Sigmoid colon (tissue), 7 donors: ENCODE data around the gene LRFN2. TPM values are rescaled to one million over a fixed set of nuclear protein-coding genes. Genes with fewer than 3 reads are reported as not detected.

ENCODE experiments used
- DNase-seq: peaks from one replicate; pipeline ENCODE4 v3.0.0-alpha.2; 2019
- H3K27ac ChIP-seq, 4 donors: fragments of 200-600 bp; sonication (generic); one replicate each; pipeline ENCODE4 v1.5.1; 2016 to 2019; ENCODE audit warnings: mild to moderate bottlenecking in 1 of 4
- H3K27me3 ChIP-seq, 3 donors: fragments of 200-600 bp; sonication (generic); one replicate each; pipeline ENCODE4 v1.5.1; 2019; ENCODE audit warnings: mild to moderate bottlenecking in 1 of 3
- H3K36me3 ChIP-seq, 4 donors: fragments of 200-600 bp; sonication (generic); one replicate each; pipeline ENCODE4 v1.5.1; 2016 to 2019
- H3K4me1 ChIP-seq, 4 donors: fragments of 200-600 bp; sonication (generic); one replicate each; pipeline ENCODE4 v1.5.1; 2017 to 2019
- H3K4me3 ChIP-seq, 4 donors: fragments of 200-600 bp; sonication (generic); one replicate each; pipeline ENCODE4 v1.5.1; 2017 to 2019; ENCODE audit warnings: mild to moderate bottlenecking in 2 of 4, moderate library complexity in 1 of 4
- H3K9me3 ChIP-seq, 4 donors: fragments of 200-600 bp in 3 of 4; sonication (generic) in 3 of 4; one replicate each; pipeline versions ENCODE4 v1.5.1 to v1.6.1; 2013 to 2019
- EP300 ChIP-seq, 4 donors: sonication (generic); formaldehyde crosslinking; IDR thresholded peaks; one replicate each; pipeline ENCODE4 v1.6.1; 2017; ENCODE audit warnings: antibody characterized with exemption in 4 of 4
- POLR2A ChIP-seq, 2 donors: fragments of 450-650 bp; IDR thresholded peaks; one replicate each; pipeline ENCODE4 v1.6.1; 2016; ENCODE audit warnings: antibody characterized with exemption in 2 of 2, mild to moderate bottlenecking in 2 of 2, moderate library complexity in 2 of 2
- POLR2AphosphoS5 ChIP-seq, 4 donors: sonication (generic); formaldehyde crosslinking; IDR thresholded peaks; one replicate each; pipeline ENCODE4 v1.6.1; 2017; ENCODE audit warnings: antibody characterized with exemption in 4 of 4
- WGBS, 2 donors: extraction: QIAGEN DNeasy Blood & Tissue Kit; methylation state at CpG; one replicate each; pipeline ENCODE4 v1.1.7; 2013; 5-methylcytosine and 5-hydroxymethylcytosine counted together
- intact Hi-C: fragments of 100-400 bp; cut with DNase I; formaldehyde crosslinking; loops from one replicate; pipeline ENCODE4 v1.15.1; 2023
- polyA plus RNA-seq, 3 donors: library from polyadenylated mRNA; stranded (reverse); fragments of 200-250 nt; gene quantifications; one replicate each; pipeline ENCODE4 v1.2.3, GENCODE V29; 2013
- total RNA-seq, 4 donors: library from RNA; depleted of rRNA; stranded (reverse); fragments of >200 nt; gene quantifications; one replicate each; pipeline ENCODE4 v1.1.0, GENCODE V29; 2016
- TF ChIP-seq, protein P1 (sequence below), 4 experiments: fragments of 450-650 bp in 3 of 4; fragments of 200-600 bp in 1 of 4; IDR thresholded peaks; one replicate each; pipeline ENCODE4 v1.5.1; 2016 to 2019; ENCODE audit warnings: antibody characterized with exemption in 4 of 4, mild to moderate bottlenecking in 3 of 4, moderate library complexity in 2 of 4
- donor health status: healthy with polysubstance abuse.
- donor health status: Bipolar disorder and iron deficiency.
- donor health status: healthy.

The LRFN2 gene
- total and polyA plus RNA-seq, 7 donors, result 0.10 to 0.60 (median 0.49) TPM; not detected in 4

DNA sequence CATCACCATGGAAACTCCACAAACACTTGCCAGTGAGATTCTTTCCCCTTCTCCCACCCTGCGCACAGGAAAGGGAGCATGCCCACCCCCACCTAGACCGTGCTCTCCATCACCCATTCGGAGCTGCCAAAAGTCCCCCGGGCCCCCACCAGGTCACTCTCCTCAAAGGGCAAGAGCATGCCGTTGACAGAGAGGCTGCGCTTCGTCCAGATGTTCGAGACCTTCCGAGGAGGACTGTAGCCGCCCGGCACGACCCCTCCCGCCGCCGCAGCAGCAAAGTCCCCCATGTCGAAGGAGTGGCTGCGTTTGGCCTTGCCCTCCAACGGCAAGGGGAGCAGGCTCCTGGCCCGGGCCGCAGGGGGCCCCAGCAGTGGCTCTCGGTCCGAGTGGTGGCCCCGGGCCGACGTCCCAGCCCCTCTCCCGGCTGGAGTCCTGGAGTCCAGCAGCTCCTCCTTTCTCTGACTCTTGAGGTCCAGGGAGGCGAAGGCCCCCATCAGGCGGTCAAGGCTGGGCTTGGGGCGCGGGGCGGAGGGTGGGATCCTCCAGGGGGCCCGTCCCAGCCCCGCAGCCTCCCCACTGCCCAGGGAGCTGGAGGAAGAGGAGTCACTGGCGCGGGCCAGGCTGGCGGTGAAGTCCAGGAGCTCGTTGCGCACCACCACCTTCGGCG, 195.2 kb downstream of the LRFN2 start:
- 90 to 92% methylated on average over 40 of the region's 40 CpGs for WGBS, 2 donors
- no peak overlapping the region for H3K27ac ChIP-seq
- TF ChIP-seq POLR2A (IDR thresholded peaks at IDR 0.05) (no peak), POLR2AphosphoS5 (IDR thresholded peaks at IDR 0.05) (no peak), EP300 (IDR thresholded peaks at IDR 0.05) (no peak)
- TF ChIP-seq, protein P1, sequence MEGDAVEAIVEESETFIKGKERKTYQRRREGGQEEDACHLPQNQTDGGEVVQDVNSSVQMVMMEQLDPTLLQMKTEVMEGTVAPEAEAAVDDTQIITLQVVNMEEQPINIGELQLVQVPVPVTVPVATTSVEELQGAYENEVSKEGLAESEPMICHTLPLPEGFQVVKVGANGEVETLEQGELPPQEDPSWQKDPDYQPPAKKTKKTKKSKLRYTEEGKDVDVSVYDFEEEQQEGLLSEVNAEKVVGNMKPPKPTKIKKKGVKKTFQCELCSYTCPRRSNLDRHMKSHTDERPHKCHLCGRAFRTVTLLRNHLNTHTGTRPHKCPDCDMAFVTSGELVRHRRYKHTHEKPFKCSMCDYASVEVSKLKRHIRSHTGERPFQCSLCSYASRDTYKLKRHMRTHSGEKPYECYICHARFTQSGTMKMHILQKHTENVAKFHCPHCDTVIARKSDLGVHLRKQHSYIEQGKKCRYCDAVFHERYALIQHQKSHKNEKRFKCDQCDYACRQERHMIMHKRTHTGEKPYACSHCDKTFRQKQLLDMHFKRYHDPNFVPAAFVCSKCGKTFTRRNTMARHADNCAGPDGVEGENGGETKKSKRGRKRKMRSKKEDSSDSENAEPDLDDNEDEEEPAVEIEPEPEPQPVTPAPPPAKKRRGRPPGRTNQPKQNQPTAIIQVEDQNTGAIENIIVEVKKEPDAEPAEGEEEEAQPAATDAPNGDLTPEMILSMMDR (IDR thresholded peaks at IDR 0.05), result no peak
- H3K9me3 ChIP-seq, result no peaks in the 10 kb centered on the region
- intact Hi-C loops, result no loop called here
- DNase-seq, result no peak
- H3K4me3 ChIP-seq, result no peak overlapping the region
- H3K4me1 ChIP-seq, result no peaks in the 10 kb centered on the region
- peaks cover 0 to 16% (median 0%) of the 10 kb centered on the region in 3 donors for H3K27me3 ChIP-seq
- H3K36me3 ChIP-seq, result no peaks in the 10 kb centered on the region

DNA sequence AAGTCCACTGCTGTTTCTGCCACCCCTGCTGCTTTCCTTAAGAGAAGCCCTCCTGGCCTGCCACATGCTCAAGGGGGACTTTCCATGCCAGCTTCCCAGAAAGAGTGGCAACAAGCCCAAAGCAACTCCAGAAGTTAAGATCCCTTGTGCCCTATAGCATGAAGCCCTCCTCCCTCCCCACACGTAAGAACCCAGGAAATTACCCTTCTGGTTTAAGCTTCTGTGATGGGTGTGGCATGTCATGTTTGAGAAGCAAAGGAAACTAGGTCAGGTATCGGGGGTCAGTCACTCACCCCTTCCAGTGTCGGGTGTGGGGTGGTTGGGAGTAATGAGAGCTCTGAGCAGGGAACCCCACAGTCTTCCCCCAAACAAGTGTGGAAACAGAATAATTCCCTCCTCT, 196.1 kb downstream of the LRFN2 start:
- Histone ChIP-seq H3K4me3 (no peak overlapping the region), H3K27ac (no peak overlapping the region)

GRCh38 chr6:40390144-40390800, 196.9 kb downstream of the LRFN2 start:
- Histone ChIP-seq H3K4me3 (no peak overlapping the region), H3K4me1 (no peaks in the 10 kb centered on the region), H3K9me3 (no peaks in the 10 kb centered on the region), H3K36me3 (no peaks in the 10 kb centered on the region), H3K27me3 (peaks cover 0 to 20% (median 0%) of the 10 kb centered on the region in 3 donors), H3K27ac (no peak overlapping the region)
- intact Hi-C loops, result no loop called here
- 78 to 86% methylated on average over 4 of the region's 4 CpGs for WGBS, 2 donors
- no peak for DNase-seq
- TF ChIP-seq EP300 (IDR thresholded peaks at IDR 0.05), result no peak
- no peak for TF ChIP-seq POLR2AphosphoS5 (IDR thresholded peaks at IDR 0.05)
- TF ChIP-seq, protein P1 (IDR thresholded peaks at IDR 0.05), result no peak
- TF ChIP-seq POLR2A (IDR thresholded peaks at IDR 0.05), result no peak

More for the DNA sequence above, 196.1 kb downstream of the LRFN2 start:
- Histone ChIP-seq H3K27me3 (peaks cover 0 to 16% (median 0%) of the 10 kb centered on the region in 3 donors), H3K9me3 (no peaks in the 10 kb centered on the region), H3K36me3 (no peaks in the 10 kb centered on the region), H3K4me1 (no peaks in the 10 kb centered on the region)
- no peak for DNase-seq
- 28 to 59% methylated on average over 3 of the region's 3 CpGs for WGBS, 2 donors
- intact Hi-C loops, result no loop called here
- TF ChIP-seq EP300 (IDR thresholded peaks at IDR 0.05), result no peak
- TF ChIP-seq, protein P1 (IDR thresholded peaks at IDR 0.05), result no peak
- TF ChIP-seq POLR2A (IDR thresholded peaks at IDR 0.05), result no peak
- TF ChIP-seq POLR2AphosphoS5 (IDR thresholded peaks at IDR 0.05), result no peak

DNA sequence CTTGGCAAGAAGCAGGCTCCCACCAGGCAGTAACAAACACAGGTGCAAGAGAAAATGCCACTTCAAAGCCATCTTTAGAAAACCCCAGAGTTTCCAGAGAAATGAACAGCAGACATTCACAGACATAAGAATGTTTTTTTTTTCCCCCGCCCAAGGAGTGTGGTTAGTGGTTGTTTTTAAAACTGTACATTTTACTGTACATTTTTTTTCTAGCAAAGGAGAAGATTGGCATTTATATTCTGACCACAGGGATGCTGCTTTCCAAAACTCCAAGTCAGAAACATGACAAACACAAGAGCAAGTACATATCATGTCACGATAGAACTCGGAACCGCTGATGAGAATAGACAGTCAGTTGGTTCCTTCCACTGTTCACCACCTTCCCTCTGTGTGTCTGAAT, 197.9 kb downstream of the LRFN2 start:
- Histone ChIP-seq H3K27ac (no peak overlapping the region), H3K9me3 (no peaks in the 10 kb centered on the region), H3K4me3 (no peak overlapping the region), H3K36me3 (no peaks in the 10 kb centered on the region), H3K4me1 (no peaks in the 10 kb centered on the region), H3K27me3 (peaks cover 0 to 20% (median 0%) of the 10 kb centered on the region in 3 donors)
- 81 to 95% methylated on average over 4 of the region's 4 CpGs for WGBS, 2 donors
- intact Hi-C loops, result no loop called here
- TF ChIP-seq POLR2A (IDR thresholded peaks at IDR 0.05), result no peak
- TF ChIP-seq EP300 (IDR thresholded peaks at IDR 0.05), result no peak
- TF ChIP-seq, protein P1 (IDR thresholded peaks at IDR 0.05), result no peak
- TF ChIP-seq POLR2AphosphoS5 (IDR thresholded peaks at IDR 0.05), result no peak
- no peak for DNase-seq
